ENCODE measurements around the gene C17orf75.
"Not testable (repeated sequence)": the region's sequence is repeated elsewhere in the genome, so short reads cannot be mapped to it uniquely, and the experiment has no call there.

GRCh38 chr17:32316653-32317052 is 25.3 kb downstream of the C17orf75 start:
- not testable (repeated sequence) for TF ChIP-seq EZH2phosphoT487 (IDR thresholded peaks at IDR 0.05; ENCODE audit: insufficient read depth, low read depth); EZH2 (IDR thresholded peaks at IDR 0.05; ENCODE audit: insufficient read depth, poor library complexity, severe bottlenecking)
